Stomach (tissue), 9 donors: Measurements from ENCODE around the gene FRYL. TPM values are rescaled to one million over a fixed set of nuclear protein-coding genes. Genes with fewer than 3 reads are reported as not detected.
"Not testable (repeated sequence)": the region's sequence is repeated elsewhere in the genome, so short reads cannot be mapped to it uniquely, and the experiment has no call there.

Source experiments
- DNase-seq, 2 donors: peaks; one replicate each; pipeline versions ENCODE4 v3.0.0 to v3.0.0-alpha.2; 2013 to 2019
- H3K27ac ChIP-seq, 5 donors: fragments of 200-600 bp in 4 of 5; sonication (generic) in 4 of 5; one replicate each; pipeline ENCODE4 v1.5.1; 2013 to 2019; ENCODE audit warnings: mild to moderate bottlenecking in 1 of 5, moderate library complexity in 1 of 5
- H3K27me3 ChIP-seq, 3 donors: fragments of 200-600 bp; sonication (generic); one replicate each; pipeline ENCODE4 v1.5.1; 2017 to 2019; ENCODE audit warnings: mixed run types in 1 of 3
- H3K36me3 ChIP-seq, 4 donors: fragments of 200-600 bp; sonication (generic); 1 replicate in 3 of 4; 2 replicates in 1 of 4; pipeline ENCODE4 v1.5.1; 2016 to 2019
- H3K4me1 ChIP-seq, 4 donors: fragments of 200-600 bp; sonication (generic); one replicate each; pipeline ENCODE4 v1.5.1; 2016 to 2019
- H3K4me3 ChIP-seq, 4 donors: fragments of 200-600 bp; sonication (generic) in 3 of 4; one replicate each; pipeline ENCODE4 v1.5.1; 2016 to 2019; ENCODE audit warnings: mild to moderate bottlenecking in 1 of 4
- H3K9me3 ChIP-seq, 4 donors: fragments of 200-600 bp; sonication (generic); one replicate each; pipeline ENCODE4 v1.5.1; 2016 to 2019
- EP300 ChIP-seq: sonication (generic); formaldehyde crosslinking; IDR thresholded peaks from one replicate; pipeline ENCODE4 v1.6.1; 2017; ENCODE audit warnings: antibody characterized with exemption
- POLR2A ChIP-seq, 4 donors: fragments of 450-650 bp; IDR thresholded peaks; one replicate each; pipeline ENCODE4 v1.6.1; 2016; ENCODE audit warnings: antibody characterized with exemption in 4 of 4, control low read depth in 2 of 4, mild to moderate bottlenecking in 1 of 4, moderate library complexity in 1 of 4
- POLR2AphosphoS5 ChIP-seq, 3 donors: sonication (generic); formaldehyde crosslinking; IDR thresholded peaks; one replicate each; pipeline ENCODE4 v1.6.1; 2016; ENCODE audit warnings: antibody characterized with exemption in 3 of 3
- WGBS, 5 donors: extraction: QIAGEN DNeasy Blood & Tissue Kit in 3 of 5; methylation state at CpG; one replicate each; pipeline versions ENCODE4 v1.1.5 to v1.1.7; 2013 to 2018; 5-methylcytosine and 5-hydroxymethylcytosine counted together
- intact Hi-C: fragments of 100-400 bp; cut with DNase I; formaldehyde crosslinking; loops from one replicate; pipeline ENCODE4 v1.15.1; 2023; ENCODE audit warnings: low total_unique reads
- polyA plus RNA-seq, 3 donors: library from polyadenylated mRNA; stranded (reverse); fragments of 200-250 nt; gene quantifications; one replicate each; pipeline ENCODE4 v1.2.3, GENCODE V29; 2013
- total RNA-seq, 5 donors: library from RNA; depleted of rRNA; stranded (reverse); fragments of >200 nt; gene quantifications; one replicate each; pipeline versions ENCODE4 v1.1.0 to v1.2.3, GENCODE V29; 2014 to 2016
- TF ChIP-seq, protein P1 (sequence below), 7 experiments: fragments of 450-650 bp in 4 of 7; fragments of 200-600 bp in 3 of 7; sonication (generic) in 3 of 7; IDR thresholded peaks; one replicate each; pipeline ENCODE4 v1.5.1; 2016 to 2019; ENCODE audit warnings: antibody characterized with exemption in 7 of 7, control low read depth in 2 of 7, mild to moderate bottlenecking in 1 of 7
- donor health status: healthy with polysubstance abuse.
- donor health status: Bipolar disorder and iron deficiency.
- donor health status: healthy.

The FRYL gene
- total and polyA plus RNA-seq, 8 donors: 6.4 to 697 (median 67.0) TPM

DNA sequence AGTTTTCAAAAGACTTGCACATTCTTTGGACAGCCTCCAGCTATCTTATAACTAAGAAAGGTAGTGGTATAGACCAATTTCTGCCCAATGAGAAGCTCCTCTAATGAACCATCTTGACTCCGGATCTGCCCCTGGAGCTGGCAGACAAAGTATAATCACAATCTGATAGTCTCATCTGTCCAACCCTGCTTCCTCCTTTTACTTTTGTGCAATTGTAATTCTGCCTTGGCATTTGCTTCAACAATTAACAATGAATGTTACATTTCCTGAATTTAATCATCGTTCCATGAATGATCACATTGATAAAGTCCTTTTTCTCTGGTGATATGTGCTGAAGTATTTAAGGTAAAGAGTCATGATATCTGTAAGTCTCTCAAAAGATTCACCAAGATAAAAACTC lies 27.8 kb downstream of the FRYL start:
- intact Hi-C loops: no loop called here
- 44 to 60% (median 51%) methylated on average over 2 of the region's 2 CpGs for WGBS, 5 donors

DNA sequence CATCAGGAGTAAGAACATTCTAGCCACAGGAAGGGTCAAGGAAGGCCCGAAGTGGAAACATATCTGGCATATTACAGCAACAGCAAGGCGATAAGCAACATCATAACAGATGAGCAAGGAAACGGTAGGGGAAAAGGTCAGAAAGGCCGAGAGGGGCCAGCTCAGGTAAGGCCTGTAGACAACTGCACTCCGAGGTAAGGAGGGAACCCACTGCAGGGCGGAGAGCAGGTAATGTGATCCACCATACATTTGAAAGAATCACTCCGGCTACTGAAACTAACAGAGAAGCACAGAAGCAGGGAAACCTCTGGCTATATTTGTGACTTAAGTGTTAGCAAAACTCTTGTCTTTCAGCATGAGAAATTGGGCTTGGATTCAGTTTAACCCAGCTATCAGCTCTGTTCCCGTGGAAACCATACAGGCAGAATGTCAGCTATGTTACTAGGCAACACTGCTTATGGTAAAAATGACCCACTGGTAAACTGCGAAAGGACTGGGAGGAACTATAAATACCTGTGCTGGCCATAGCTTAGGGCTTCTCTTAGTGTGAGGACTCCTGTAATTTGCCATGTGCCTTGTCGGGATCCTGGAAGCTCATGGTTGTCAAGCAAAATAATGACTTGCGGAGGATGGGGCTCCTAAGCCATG lies 31.0 kb downstream of the FRYL start:
- Histone ChIP-seq H3K9me3 (no peaks in the 10 kb centered on the region), H3K27me3 (no peaks in the 10 kb centered on the region), H3K4me1 (peaks cover 4 to 47% (median 23%) of the 10 kb centered on the region in 4 donors), H3K4me3 (no peak overlapping the region), H3K36me3 (no peaks in the 10 kb centered on the region), H3K27ac (no peak overlapping the region)
- no peak for TF ChIP-seq POLR2A (IDR thresholded peaks at IDR 0.05)
- no peak for TF ChIP-seq EP300
- no peak for TF ChIP-seq POLR2AphosphoS5 (IDR thresholded peaks at IDR 0.05)
- TF ChIP-seq, protein P1, sequence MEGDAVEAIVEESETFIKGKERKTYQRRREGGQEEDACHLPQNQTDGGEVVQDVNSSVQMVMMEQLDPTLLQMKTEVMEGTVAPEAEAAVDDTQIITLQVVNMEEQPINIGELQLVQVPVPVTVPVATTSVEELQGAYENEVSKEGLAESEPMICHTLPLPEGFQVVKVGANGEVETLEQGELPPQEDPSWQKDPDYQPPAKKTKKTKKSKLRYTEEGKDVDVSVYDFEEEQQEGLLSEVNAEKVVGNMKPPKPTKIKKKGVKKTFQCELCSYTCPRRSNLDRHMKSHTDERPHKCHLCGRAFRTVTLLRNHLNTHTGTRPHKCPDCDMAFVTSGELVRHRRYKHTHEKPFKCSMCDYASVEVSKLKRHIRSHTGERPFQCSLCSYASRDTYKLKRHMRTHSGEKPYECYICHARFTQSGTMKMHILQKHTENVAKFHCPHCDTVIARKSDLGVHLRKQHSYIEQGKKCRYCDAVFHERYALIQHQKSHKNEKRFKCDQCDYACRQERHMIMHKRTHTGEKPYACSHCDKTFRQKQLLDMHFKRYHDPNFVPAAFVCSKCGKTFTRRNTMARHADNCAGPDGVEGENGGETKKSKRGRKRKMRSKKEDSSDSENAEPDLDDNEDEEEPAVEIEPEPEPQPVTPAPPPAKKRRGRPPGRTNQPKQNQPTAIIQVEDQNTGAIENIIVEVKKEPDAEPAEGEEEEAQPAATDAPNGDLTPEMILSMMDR (IDR thresholded peaks at IDR 0.05): no peak
- DNase-seq: peak in 1 of 2 donors; percentile 40
- WGBS, 5 donors: 77 to 86% (median 81%) methylated on average over 11 of the region's 11 CpGs
- intact Hi-C loops: no loop called here

More for the DNA sequence above, 27.8 kb downstream of the FRYL start:
- H3K9me3 ChIP-seq: no peaks in the 10 kb centered on the region
- H3K36me3 ChIP-seq: no peaks in the 10 kb centered on the region
- no peak overlapping the region for H3K4me3 ChIP-seq
- TF ChIP-seq, protein P1 (IDR thresholded peaks at IDR 0.05): no peak
- H3K4me1 ChIP-seq: peaks cover 4 to 46% (median 18%) of the 10 kb centered on the region in 4 donors
- no peaks in the 10 kb centered on the region for H3K27me3 ChIP-seq
- H3K27ac ChIP-seq: no peak overlapping the region
- DNase-seq: no peak

DNA sequence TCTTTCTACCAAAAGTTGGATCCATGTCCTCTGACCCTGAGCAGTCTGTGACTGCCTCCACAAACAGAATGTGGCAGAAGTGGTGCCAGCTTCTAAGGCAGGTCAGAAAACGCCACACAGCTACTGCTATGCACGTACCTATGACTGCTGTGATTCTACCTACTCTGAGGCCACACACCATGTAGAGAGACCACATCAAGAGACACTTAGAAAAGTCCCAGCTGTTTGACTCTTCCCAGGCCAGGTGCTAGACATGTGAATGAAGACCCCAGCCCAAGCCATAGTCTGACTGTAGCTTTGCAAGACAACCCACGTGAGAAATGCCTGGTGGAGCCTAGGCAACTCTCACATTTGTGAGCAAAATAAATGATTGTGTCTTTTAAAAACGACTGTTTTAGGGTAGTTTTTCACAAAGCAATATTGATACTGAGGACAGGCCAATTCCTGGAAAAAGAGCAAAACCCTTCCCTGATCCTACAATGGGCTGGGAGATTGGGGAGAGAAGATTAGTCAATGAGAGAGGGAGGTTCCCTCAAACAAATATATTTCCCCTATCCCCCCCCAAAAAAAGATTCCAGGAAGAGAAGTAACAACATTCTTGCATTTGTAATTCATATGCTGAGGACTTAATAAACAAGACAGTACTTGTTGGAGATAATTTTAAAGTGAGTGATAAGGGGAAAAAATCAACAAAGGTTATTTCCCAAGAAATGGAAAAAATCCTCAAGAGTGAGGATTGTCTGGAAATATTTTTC lies 33.3 kb downstream of the FRYL start:
- Histone ChIP-seq H3K36me3 (no peaks in the 10 kb centered on the region), H3K27me3 (no peaks in the 10 kb centered on the region), H3K27ac (no peak overlapping the region), H3K9me3 (no peaks in the 10 kb centered on the region), H3K4me1 (peaks cover 5 to 41% (median 23%) of the 10 kb centered on the region in 4 donors), H3K4me3 (no peak overlapping the region)
- TF ChIP-seq POLR2A (IDR thresholded peaks at IDR 0.05): no peak
- no peak for TF ChIP-seq EP300
- TF ChIP-seq, protein P1 (IDR thresholded peaks at IDR 0.05): no peak
- no peak for TF ChIP-seq POLR2AphosphoS5 (IDR thresholded peaks at IDR 0.05)
- intact Hi-C loops: no loop called here
- WGBS, 5 donors: 61 to 71% (median 68%) methylated on average over 4 of the region's 4 CpGs
- peak in 1 of 2 donors; percentile 6 for DNase-seq

DNA sequence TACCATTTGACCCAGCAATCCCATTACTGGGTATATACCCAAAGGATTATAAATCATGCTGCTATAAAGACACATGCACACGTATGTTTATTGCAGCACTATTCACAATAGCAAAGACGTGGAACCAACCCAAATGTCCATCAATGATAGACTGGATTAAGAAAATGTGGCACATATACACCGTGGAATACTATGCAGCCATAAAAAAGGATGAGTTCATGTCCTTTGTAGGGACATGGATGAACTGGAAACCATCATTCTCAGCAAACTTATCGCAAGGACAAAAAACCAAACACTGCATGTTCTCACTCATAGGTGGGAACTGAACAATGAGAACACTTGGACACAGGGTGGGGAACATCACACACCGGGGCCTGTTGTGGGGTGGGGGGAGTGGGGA lies 34.9 kb downstream of the FRYL start:
- H3K4me3 ChIP-seq, intact Hi-C loops, H3K36me3 ChIP-seq, H3K9me3 ChIP-seq, DNase-seq, H3K27me3 ChIP-seq, H3K27ac ChIP-seq: not testable (repeated sequence)
- H3K4me1 ChIP-seq: peaks cover 7 to 50% (median 31%) of the 10 kb centered on the region in 4 donors
- 93 to 100% (median 96%) methylated on average over 4 to 5 of the region's 5 CpGs for WGBS, 5 donors

DNA sequence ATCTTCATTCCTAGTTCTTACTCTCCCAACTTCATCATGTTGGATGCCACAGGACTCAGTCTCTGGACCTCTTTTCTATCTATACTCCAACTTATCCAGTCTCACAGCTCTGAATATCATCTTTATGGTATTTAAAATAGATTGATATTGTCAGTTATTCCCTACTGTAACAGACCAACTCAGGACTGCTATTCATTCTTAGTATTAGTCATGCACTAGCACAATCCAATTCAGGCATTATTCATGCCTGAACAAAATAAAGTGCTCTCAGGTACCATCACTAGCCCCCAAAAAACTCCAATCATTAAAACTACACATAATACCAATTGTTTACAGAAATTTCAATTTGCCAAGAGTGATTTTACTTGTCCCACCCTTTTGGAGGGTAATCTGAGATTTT lies 37.7 kb downstream of the FRYL start:
- Histone ChIP-seq H3K4me1 (peaks cover 16 to 53% (median 32%) of the 10 kb centered on the region in 4 donors), H3K27ac (no peak overlapping the region), H3K4me3 (no peak overlapping the region), H3K27me3 (no peaks in the 10 kb centered on the region), H3K9me3 (no peaks in the 10 kb centered on the region), H3K36me3 (no peaks in the 10 kb centered on the region)
- DNase-seq: no peak
- TF ChIP-seq POLR2AphosphoS5 (IDR thresholded peaks at IDR 0.05) (no peak), POLR2A (IDR thresholded peaks at IDR 0.05) (no peak), EP300 (no peak)
- TF ChIP-seq, protein P1 (IDR thresholded peaks at IDR 0.05): no peak
- intact Hi-C loops: no loop called here
